Measurements from ENCODE around the gene GRIK4. TPM values are rescaled to one million over a fixed set of nuclear protein-coding genes. Genes with fewer than 3 reads are reported as not detected.

GRIK4 gene
- polyA plus RNA-seq, 2 donors: 0.09 to 0.12 TPM

GRCh38 chr11:120857508-120857907 is 346.0 kb downstream of the GRIK4 start:
- 81 to 83% methylated on average over 1 of the region's 1 CpG for WGBS, 2 donors
- no peaks in the 10 kb centered on the region for H3K27me3 ChIP-seq (ENCODE audit: control insufficient read depth in 1 of 2, insufficient read depth in 2 of 2, low read length in 2 of 2)
- no peak overlapping the region for H3K4me3 ChIP-seq (ENCODE audit: low read depth in 1 of 2, low read length in 2 of 2)
- peaks cover 0 to 3% of the 10 kb centered on the region in 2 donors for H3K4me1 ChIP-seq (ENCODE audit: control insufficient read depth in 2 of 2, insufficient read depth in 2 of 2, low read length in 1 of 2)
- no peak overlapping the region for H3K27ac ChIP-seq (ENCODE audit: low read depth in 2 of 2, low read length in 1 of 2)
- H3K36me3 ChIP-seq (ENCODE audit: control insufficient read depth in 2 of 2, insufficient read depth in 2 of 2, low read length in 1 of 2): no peaks in the 10 kb centered on the region
- H3K9me3 ChIP-seq (ENCODE audit: control insufficient read depth in 2 of 2, insufficient read depth in 1 of 2, low read depth in 1 of 2, low read length in 1 of 2): no peaks in the 10 kb centered on the region

DNA sequence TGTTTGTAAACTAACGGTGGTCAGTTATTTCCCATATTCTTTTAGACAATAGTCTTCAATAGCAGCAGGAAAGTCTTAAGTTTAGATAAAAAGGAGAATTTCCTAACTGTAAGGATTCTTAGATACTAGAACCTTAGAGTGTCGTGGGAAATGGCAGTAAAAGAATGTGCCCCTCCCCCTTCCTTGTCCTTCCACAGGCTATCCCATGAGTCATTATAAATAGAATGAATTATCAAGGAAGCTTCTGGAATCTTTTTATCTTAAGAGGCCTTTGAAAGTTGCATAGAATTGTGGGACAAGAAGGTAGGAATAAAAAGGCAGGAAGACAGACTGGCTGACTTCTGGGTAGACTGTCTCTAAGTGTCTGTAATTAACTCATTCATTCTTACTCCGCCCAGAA is 347.2 kb downstream of the GRIK4 start:
- no peaks in the 10 kb centered on the region for H3K9me3 ChIP-seq (ENCODE audit: control insufficient read depth in 2 of 2, insufficient read depth in 1 of 2, low read depth in 1 of 2, low read length in 1 of 2)
- no peaks in the 10 kb centered on the region for H3K36me3 ChIP-seq (ENCODE audit: control insufficient read depth in 2 of 2, insufficient read depth in 2 of 2, low read length in 1 of 2)
- no peak overlapping the region for H3K4me3 ChIP-seq (ENCODE audit: low read depth in 1 of 2, low read length in 2 of 2)
- WGBS, 2 donors: 57% methylated on average over 3 of the region's 3 CpGs
- H3K4me1 ChIP-seq (ENCODE audit: control insufficient read depth in 2 of 2, insufficient read depth in 2 of 2, low read length in 1 of 2): peaks cover 0 to 3% of the 10 kb centered on the region in 2 donors
- no peaks in the 10 kb centered on the region for H3K27me3 ChIP-seq (ENCODE audit: control insufficient read depth in 1 of 2, insufficient read depth in 2 of 2, low read length in 2 of 2)
- no peak overlapping the region for H3K27ac ChIP-seq (ENCODE audit: low read depth in 2 of 2, low read length in 1 of 2)

- Histone ChIP-seq H3K4me3 (ENCODE audit: low read depth in 1 of 2, low read length in 2 of 2) (no peak overlapping the region), H3K4me1 (ENCODE audit: control insufficient read depth in 2 of 2, insufficient read depth in 2 of 2, low read length in 1 of 2) (peaks cover 0 to 3% of the 10 kb centered on the region in 2 donors), H3K27ac (ENCODE audit: low read depth in 2 of 2, low read length in 1 of 2) (no peak overlapping the region), H3K27me3 (ENCODE audit: control insufficient read depth in 1 of 2, insufficient read depth in 2 of 2, low read length in 2 of 2) (no peaks in the 10 kb centered on the region), H3K36me3 (ENCODE audit: control insufficient read depth in 2 of 2, insufficient read depth in 2 of 2, low read length in 1 of 2) (no peaks in the 10 kb centered on the region), H3K9me3 (ENCODE audit: control insufficient read depth in 2 of 2, insufficient read depth in 1 of 2, low read depth in 1 of 2, low read length in 1 of 2) (no peaks in the 10 kb centered on the region)
- 83 to 87% methylated on average over 7 of the region's 7 CpGs for WGBS, 2 donors
Observed at GRCh38 chr11:120859552-120860295, 348.2 kb downstream of the GRIK4 start.

DNA sequence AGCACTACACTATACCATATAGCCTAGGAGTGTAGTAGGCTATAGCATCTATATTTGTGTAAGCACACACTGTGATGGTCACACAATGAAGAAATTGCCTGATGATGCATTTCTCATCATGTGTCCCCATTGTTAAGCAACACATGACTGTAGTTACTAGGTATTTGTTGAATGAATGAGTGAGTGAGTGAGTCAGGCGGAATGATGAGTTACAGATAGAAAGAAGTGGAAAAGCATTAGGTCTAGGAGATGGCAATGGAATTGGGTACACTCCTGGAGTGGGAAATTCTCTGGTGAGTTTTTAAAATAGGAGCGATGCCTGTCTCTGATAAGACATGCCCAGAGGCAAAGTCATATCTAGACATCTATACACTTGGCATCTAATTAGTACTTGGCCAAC is 351.8 kb downstream of the GRIK4 start:
- H3K9me3 ChIP-seq (ENCODE audit: control insufficient read depth in 2 of 2, insufficient read depth in 1 of 2, low read depth in 1 of 2, low read length in 1 of 2): no peaks in the 10 kb centered on the region
- H3K27me3 ChIP-seq (ENCODE audit: control insufficient read depth in 1 of 2, insufficient read depth in 2 of 2, low read length in 2 of 2): no peaks in the 10 kb centered on the region
- H3K27ac ChIP-seq (ENCODE audit: low read depth in 2 of 2, low read length in 1 of 2): no peak overlapping the region
- no peaks in the 10 kb centered on the region for H3K36me3 ChIP-seq (ENCODE audit: control insufficient read depth in 2 of 2, insufficient read depth in 2 of 2, low read length in 1 of 2)
- 88 to 91% methylated on average over 2 of the region's 2 CpGs for WGBS, 2 donors
- no peaks in the 10 kb centered on the region for H3K4me1 ChIP-seq (ENCODE audit: control insufficient read depth in 2 of 2, insufficient read depth in 2 of 2, low read length in 1 of 2)
- no peak overlapping the region for H3K4me3 ChIP-seq (ENCODE audit: low read depth in 1 of 2, low read length in 2 of 2)

DNA sequence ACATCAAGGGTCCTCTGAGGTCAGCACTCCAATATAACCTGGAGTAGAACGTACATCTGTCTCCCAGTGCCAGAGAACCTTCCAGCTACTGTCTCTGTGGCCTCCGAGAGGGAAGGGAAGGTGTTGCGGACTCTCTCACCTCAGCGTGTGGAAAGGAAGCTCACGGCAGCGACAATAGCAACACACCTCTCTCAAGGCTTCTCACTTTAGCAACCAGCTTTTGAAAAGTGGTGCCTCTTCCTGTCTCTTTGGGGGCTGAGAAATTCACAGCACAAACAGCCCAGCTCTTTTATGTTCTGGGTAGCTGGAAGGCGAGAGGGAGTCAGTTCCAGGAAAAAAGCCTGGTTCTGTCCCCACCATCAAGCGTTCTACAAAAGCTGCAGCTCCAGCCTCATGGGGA is 355.5 kb downstream of the GRIK4 start:
- H3K27ac ChIP-seq (ENCODE audit: low read depth in 2 of 2, low read length in 1 of 2): no peak overlapping the region
- no peaks in the 10 kb centered on the region for H3K9me3 ChIP-seq (ENCODE audit: control insufficient read depth in 2 of 2, insufficient read depth in 1 of 2, low read depth in 1 of 2, low read length in 1 of 2)
- H3K4me1 ChIP-seq (ENCODE audit: control insufficient read depth in 2 of 2, insufficient read depth in 2 of 2, low read length in 1 of 2): no peaks in the 10 kb centered on the region
- 79 to 80% methylated on average over 8 of the region's 8 CpGs for WGBS, 2 donors
- H3K4me3 ChIP-seq (ENCODE audit: low read depth in 1 of 2, low read length in 2 of 2): no peak overlapping the region
- no peaks in the 10 kb centered on the region for H3K36me3 ChIP-seq (ENCODE audit: control insufficient read depth in 2 of 2, insufficient read depth in 2 of 2, low read length in 1 of 2)
- H3K27me3 ChIP-seq (ENCODE audit: control insufficient read depth in 1 of 2, insufficient read depth in 2 of 2, low read length in 2 of 2): no peaks in the 10 kb centered on the region

DNA sequence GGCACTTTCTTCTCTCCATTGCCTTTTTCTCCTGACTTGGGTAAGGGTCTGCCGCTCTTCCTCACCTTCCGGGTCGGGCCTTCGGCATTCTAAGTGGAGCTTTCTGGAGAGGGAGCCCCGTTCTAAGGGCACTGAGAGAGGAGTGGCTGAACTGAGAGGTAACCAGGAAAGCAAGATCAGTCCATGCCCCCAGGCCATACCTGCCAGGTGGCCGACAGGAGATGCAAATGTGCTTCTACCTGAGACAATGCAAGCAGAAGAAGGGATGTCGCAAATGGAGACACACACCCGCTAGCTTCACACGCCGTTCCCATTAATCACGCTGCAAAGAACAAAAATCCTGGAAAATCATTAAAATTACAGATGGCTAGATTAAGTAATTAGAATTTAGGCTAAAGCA is 356.0 kb downstream of the GRIK4 start:
- H3K4me3 ChIP-seq (ENCODE audit: low read depth in 1 of 2, low read length in 2 of 2): no peak overlapping the region
- H3K36me3 ChIP-seq (ENCODE audit: control insufficient read depth in 2 of 2, insufficient read depth in 2 of 2, low read length in 1 of 2): no peaks in the 10 kb centered on the region
- H3K9me3 ChIP-seq (ENCODE audit: control insufficient read depth in 2 of 2, insufficient read depth in 1 of 2, low read depth in 1 of 2, low read length in 1 of 2): no peaks in the 10 kb centered on the region
- no peaks in the 10 kb centered on the region for H3K27me3 ChIP-seq (ENCODE audit: control insufficient read depth in 1 of 2, insufficient read depth in 2 of 2, low read length in 2 of 2)
- no peaks in the 10 kb centered on the region for H3K4me1 ChIP-seq (ENCODE audit: control insufficient read depth in 2 of 2, insufficient read depth in 2 of 2, low read length in 1 of 2)
- WGBS, 2 donors: 66 to 68% methylated on average over 11 of the region's 11 CpGs
- no peak overlapping the region for H3K27ac ChIP-seq (ENCODE audit: low read depth in 2 of 2, low read length in 1 of 2)

GRCh38 chr11:120867988-120868387 is 356.4 kb downstream of the GRIK4 start:
- H3K36me3 ChIP-seq (ENCODE audit: control insufficient read depth in 2 of 2, insufficient read depth in 2 of 2, low read length in 1 of 2): no peaks in the 10 kb centered on the region
- WGBS, 2 donors: 45 to 50% methylated on average over 3 of the region's 3 CpGs

GRCh38 chr11:120869097-120869496 is 357.5 kb downstream of the GRIK4 start:
- Histone ChIP-seq H3K4me3 (ENCODE audit: low read depth in 1 of 2, low read length in 2 of 2) (no peak overlapping the region), H3K9me3 (ENCODE audit: control insufficient read depth in 2 of 2, insufficient read depth in 1 of 2, low read depth in 1 of 2, low read length in 1 of 2) (no peaks in the 10 kb centered on the region), H3K36me3 (ENCODE audit: control insufficient read depth in 2 of 2, insufficient read depth in 2 of 2, low read length in 1 of 2) (no peaks in the 10 kb centered on the region), H3K27me3 (ENCODE audit: control insufficient read depth in 1 of 2, insufficient read depth in 2 of 2, low read length in 2 of 2) (no peaks in the 10 kb centered on the region), H3K27ac (ENCODE audit: low read depth in 2 of 2, low read length in 1 of 2) (no peak overlapping the region), H3K4me1 (ENCODE audit: control insufficient read depth in 2 of 2, insufficient read depth in 2 of 2, low read length in 1 of 2) (no peaks in the 10 kb centered on the region)
- WGBS, 2 donors: 80 to 86% methylated on average over 7 of the region's 7 CpGs

More at GRCh38 chr11:120867988-120868387, 356.4 kb downstream of the GRIK4 start:
- Histone ChIP-seq H3K27me3 (ENCODE audit: control insufficient read depth in 1 of 2, insufficient read depth in 2 of 2, low read length in 2 of 2) (no peaks in the 10 kb centered on the region), H3K27ac (ENCODE audit: low read depth in 2 of 2, low read length in 1 of 2) (no peak overlapping the region), H3K4me1 (ENCODE audit: control insufficient read depth in 2 of 2, insufficient read depth in 2 of 2, low read length in 1 of 2) (no peaks in the 10 kb centered on the region), H3K4me3 (ENCODE audit: low read depth in 1 of 2, low read length in 2 of 2) (no peak overlapping the region), H3K9me3 (ENCODE audit: control insufficient read depth in 2 of 2, insufficient read depth in 1 of 2, low read depth in 1 of 2, low read length in 1 of 2) (no peaks in the 10 kb centered on the region)

GRCh38 chr11:120869516-120870011 is 358.0 kb downstream of the GRIK4 start:
- Histone ChIP-seq H3K36me3 (ENCODE audit: control insufficient read depth in 2 of 2, insufficient read depth in 2 of 2, low read length in 1 of 2) (no peaks in the 10 kb centered on the region), H3K9me3 (ENCODE audit: control insufficient read depth in 2 of 2, insufficient read depth in 1 of 2, low read depth in 1 of 2, low read length in 1 of 2) (no peaks in the 10 kb centered on the region), H3K4me1 (ENCODE audit: control insufficient read depth in 2 of 2, insufficient read depth in 2 of 2, low read length in 1 of 2) (no peaks in the 10 kb centered on the region), H3K27ac (ENCODE audit: low read depth in 2 of 2, low read length in 1 of 2) (no peak overlapping the region), H3K27me3 (ENCODE audit: control insufficient read depth in 1 of 2, insufficient read depth in 2 of 2, low read length in 2 of 2) (no peaks in the 10 kb centered on the region), H3K4me3 (ENCODE audit: low read depth in 1 of 2, low read length in 2 of 2) (no peak overlapping the region)
- 69% methylated on average over 11 of the region's 11 CpGs for WGBS, 2 donors

DNA sequence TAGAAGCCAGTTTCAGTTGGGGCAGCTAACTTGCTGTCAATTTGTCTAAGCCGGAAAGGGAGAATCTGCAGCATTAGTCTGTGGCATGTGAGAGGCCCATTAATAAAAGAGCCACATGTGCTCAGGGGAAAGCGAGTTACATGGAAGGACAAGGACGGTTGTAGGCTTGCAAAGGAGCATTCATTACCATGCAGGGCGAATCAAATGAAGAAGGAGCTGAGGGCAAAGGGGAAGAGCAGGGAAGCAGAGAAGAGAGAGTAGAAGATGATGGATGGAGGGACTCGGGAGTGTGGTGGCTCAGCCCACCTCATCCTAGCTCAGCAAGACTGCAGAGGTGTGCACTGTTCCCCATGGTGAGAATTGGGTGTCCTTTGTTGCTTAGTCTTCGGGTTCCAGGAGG is 359.6 kb downstream of the GRIK4 start:
- no peak overlapping the region for H3K27ac ChIP-seq (ENCODE audit: low read depth in 2 of 2, low read length in 1 of 2)
- no peaks in the 10 kb centered on the region for H3K9me3 ChIP-seq (ENCODE audit: control insufficient read depth in 2 of 2, insufficient read depth in 1 of 2, low read depth in 1 of 2, low read length in 1 of 2)
- H3K27me3 ChIP-seq (ENCODE audit: control insufficient read depth in 1 of 2, insufficient read depth in 2 of 2, low read length in 2 of 2): no peaks in the 10 kb centered on the region
- H3K4me1 ChIP-seq (ENCODE audit: control insufficient read depth in 2 of 2, insufficient read depth in 2 of 2, low read length in 1 of 2): no peaks in the 10 kb centered on the region
- 73 to 84% methylated on average over 6 of the region's 6 CpGs for WGBS, 2 donors
- H3K4me3 ChIP-seq (ENCODE audit: low read depth in 1 of 2, low read length in 2 of 2): no peak overlapping the region
- H3K36me3 ChIP-seq (ENCODE audit: control insufficient read depth in 2 of 2, insufficient read depth in 2 of 2, low read length in 1 of 2): no peaks in the 10 kb centered on the region
